Measurements from ENCODE around the gene ARHGAP26. TPM values are rescaled to one million over a fixed set of nuclear protein-coding genes. Genes with fewer than 3 reads are reported as not detected.

ARHGAP26 gene
- total RNA-seq, 1 donor from 2014 or later: 36.7 TPM

DNA sequence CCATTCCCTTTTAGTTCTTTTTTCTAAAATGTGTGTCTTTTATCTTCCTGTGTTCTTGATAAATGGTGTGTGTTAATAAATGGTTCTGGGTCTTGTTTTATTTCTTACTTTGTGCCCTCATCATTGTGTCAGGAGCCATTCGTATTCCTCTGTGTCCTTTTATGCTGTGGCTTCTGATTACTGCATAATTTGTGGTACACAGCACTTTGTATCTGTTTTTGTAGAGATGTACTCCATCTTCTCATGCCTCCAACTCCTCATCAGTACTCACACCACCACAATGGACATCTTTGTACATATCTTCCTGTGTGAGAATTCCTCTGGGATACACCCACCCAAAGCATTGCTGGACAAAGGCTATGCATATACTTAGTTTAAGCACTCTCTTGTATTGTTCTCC lies 247.4 kb downstream of the ARHGAP26 start:
- no peak for DNase-seq

DNA sequence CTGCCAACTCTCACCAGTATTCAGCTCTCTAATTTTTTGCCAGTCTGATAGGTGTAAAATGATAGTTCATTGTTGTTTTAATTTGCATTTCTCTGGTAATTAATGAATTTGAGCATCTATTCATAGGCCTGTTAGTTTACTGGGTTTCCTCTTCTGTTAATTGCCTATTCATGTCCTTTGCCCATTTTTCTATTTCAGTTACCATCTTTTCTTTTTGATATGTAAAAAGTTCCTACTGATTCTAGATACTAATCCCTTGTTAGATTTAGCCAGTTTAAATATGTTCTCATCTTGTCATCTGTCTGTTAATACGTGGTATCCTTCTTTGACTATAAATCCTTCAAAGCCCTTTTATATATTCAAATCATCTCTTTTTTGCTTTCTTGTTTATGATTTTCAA lies 247.8 kb downstream of the ARHGAP26 start:
- DNase-seq: no peak

DNA sequence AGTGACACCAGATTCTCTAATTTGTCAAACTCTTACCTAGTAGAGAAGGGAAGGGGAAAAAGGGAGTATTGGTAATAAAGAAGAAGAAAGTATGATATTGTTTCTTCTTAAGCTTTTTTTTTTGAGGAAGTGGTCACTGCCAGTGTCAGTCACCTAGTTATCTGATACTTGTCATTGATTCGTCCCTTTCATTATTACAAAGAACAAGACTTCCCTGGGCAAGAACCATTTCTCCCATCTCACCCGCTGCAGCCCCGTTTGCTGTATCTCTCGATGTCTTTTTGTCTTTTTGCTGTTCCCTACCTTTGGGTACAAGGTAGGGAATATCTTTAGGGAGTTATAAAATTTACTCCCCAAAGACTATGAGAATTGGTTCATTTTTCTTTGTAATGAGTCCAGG lies 249.0 kb downstream of the ARHGAP26 start:
- DNase-seq: no peak

DNA sequence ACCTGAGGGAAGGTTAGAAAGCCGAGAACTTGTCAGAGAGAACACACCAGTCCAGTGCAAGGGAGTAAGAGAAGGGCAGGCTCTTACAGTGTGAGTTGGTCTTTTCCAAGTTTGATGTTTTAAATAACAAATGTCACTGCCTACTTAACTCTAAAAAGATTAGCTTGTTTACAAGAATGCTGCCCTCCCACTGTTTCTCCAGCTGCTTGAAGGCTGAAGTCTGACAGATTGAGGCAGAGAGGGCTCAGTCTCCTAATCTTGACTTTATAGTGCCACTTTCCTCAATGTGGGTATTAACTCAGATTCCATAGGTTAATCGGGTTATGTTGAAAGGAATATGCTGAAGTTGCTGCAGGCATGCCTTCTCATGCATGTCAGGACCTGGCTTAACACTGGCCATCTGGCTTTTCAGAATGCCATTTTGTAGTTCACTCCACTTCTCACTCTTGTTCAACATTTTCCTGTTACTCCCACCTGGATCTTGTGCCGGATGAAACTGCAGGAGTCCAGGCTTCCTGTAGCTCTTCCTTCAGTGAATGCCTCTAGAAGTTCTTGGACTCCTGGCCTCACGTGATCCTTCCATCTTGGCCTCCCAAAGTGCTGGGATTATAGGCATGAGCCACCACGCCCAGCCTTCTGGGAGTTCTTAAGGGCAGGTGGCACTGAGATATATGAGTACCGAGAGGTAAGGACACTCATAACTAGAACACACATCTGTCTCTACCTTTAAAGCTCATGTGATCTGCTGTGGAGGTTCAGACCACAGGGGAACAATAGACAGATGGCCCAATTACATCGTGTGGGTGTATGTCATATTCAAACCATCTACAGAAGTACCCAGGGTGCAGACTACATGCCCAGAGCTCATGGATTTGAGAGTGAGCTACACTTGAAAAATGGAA lies 249.7 kb downstream of the ARHGAP26 start:
- DNase-seq: no peak

DNA sequence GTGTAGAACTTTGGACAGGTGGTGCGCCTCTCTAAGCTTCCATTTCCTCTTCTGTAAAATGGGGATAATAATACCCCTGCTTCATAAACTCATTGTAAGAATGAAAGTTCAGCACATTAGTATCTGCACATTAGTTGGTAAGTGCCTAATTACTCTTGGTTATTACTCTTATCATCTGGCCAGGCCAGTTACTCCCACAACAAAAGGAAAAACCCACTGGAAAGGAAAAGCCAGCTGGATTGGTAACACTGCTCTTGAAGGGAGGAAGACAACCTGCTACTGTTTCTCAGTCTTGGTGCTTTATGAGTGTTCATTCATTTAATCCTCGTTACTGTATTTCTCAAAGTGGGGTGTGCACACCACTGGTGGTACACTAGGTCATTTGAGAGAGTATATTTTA lies 251.4 kb downstream of the ARHGAP26 start:
- DNase-seq: no peak

DNA sequence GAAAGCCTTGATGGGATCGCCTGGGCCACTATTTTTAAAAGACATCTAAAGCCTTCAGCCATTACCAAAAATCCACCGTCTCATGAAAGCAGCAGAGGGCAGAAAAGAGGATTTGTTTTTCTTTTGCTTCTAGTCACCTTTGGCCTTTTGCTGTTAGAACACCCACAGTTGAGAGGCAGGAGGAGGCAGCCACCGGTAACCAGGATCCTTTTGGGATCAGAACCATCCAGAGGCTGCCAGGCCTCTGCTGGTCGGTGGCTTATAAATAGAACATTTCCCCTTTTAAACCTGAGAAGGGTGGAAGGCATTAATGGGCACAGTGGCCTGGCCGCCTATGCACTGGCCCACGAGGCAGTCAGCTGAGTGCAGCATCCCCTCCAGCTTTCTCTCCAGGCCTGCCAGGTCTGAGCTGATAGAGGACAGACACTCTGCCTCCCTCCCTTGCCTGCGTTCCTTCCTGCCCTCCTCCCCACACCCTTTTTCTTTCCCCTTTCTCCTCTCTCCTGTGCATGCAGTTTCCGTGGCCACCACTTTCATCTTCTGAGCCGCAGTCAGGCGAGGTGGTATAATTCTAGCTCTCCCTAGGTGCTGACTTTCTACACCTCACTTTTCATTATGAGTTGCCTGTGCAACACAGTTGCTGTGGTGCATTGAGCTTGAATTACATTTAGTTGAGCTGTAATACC lies 253.4 kb downstream of the ARHGAP26 start:
- peak; percentile 59 for DNase-seq

DNA sequence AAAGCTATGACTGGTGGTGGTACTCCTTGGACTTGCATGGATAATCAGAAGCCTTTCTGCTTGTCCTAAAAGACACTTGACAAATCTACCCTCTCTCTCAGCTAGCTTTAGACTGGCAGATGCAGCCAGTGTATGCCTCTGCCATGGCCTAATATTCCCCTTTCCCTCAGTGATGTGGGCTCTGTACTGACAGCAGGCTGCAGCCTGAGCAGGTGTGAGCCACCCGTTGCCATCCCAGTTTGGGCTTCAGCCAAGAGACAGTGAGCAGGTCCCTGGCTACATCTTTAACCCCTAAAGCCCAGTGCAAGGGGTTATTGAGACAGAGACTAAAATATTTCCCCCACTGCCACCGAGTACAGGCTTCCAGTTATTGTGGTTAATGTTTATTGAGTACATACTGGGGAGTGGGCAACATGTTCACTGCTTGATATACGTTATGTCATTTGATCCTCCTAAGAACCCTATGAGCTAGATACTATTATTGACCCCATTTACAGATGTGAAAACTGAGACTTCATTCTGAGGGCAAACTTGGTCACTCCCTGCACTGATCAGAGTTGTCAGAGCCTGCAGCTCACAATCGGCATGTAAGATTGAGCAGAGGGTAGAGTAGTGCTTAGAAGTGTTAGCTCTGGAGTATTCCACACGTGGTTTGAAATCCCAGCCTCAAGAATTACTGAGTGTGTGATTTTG lies 254.2 kb downstream of the ARHGAP26 start:
- peak; percentile 74 for DNase-seq

DNA sequence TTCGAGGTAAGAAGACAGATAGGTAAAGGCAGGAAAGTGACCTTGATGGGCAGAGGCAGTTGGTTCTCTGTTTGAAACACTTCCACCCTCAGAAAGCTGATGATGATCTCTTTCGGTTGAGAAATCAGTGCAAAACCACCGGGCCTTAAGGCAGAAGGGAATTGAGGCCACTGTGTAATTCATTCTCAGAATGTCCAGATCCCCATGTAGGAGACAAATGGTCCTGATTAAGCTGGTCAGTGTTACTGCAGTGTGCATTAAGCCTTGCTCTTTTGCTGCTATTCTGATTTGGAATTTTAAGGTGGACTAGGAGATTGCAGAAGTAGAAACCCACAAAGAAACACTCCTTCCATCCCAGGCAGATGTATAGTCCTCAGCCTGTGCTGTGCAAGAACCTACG lies 255.2 kb downstream of the ARHGAP26 start:
- DNase-seq: no peak

DNA sequence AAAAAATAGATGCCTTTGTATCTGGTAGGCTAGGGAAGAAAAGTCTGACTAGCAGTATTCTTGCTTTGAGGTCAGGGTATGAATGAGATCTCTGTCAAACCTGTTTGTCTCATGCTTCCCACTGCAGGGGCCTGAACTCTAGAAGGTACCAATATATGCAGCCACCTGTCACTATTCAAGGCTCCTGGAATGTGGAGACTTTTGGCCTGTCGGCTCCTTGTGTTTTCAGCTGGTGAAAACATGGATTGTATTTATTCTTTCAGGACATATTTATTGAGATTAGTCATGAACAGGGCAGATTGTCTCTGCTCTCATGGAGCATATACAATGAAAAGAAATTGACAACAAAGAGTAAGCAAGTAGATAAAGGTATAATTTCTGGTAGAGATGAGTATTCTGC lies 255.8 kb downstream of the ARHGAP26 start:
- no peak for DNase-seq

DNA sequence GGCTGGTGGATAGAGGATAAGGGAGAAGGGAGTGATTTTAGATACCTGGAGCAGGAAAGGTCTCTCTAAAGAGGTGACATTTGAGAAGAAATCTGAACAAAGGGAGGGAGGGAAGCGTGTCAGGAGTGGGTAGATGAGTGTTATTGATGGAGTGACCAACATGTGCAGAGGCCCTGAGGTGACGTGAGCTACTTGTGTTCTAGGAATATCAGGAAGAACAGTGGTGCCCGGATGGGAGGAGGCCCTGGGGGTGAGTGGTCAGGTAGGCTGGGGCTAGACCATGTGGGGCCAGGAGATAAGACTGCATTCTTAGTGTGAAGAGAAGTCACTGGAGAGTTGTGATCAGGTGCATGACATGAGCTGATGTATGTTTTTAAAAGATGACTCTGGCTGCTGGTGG lies 256.2 kb downstream of the ARHGAP26 start:
- no peak for DNase-seq

DNA sequence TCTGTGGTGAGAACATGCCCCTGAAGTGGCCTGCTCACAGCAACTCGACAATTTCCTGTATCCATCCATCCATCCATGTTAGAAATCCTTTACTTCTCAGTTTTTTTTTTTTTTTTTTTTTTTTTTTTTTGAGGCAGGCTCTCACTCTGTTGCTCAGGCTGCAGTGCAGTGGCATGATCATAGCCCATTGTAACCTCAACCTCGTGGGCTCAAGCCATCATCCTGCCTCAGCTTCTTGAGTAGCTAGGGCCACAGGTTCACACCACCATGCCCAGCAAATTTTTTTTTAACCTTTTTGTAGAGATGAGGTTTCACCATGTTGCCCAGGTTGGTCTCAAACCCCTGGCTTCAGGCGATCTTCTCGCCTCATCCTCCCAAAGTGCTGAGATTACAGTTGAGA lies 259.1 kb downstream of the ARHGAP26 start:
- no peak for DNase-seq

DNA sequence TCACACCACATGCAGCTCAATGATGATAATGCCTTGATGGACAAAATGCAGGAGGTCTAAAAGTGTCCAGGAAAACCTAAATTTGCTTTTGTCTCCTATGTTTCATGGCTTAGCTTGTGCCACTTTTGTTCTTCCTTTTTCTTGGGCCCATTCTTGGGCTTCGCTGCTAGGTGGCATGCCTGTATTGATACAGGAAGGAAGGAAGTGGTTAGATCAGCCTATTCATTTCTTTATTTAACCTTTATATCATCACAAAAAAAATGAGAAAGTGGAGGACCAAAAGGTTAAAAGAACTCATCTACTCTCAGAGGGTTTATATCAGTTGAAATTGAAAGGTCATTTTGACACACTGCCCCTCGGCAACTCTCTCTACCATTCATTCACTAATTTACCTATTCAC lies 260.2 kb downstream of the ARHGAP26 start:
- DNase-seq: no peak

DNA sequence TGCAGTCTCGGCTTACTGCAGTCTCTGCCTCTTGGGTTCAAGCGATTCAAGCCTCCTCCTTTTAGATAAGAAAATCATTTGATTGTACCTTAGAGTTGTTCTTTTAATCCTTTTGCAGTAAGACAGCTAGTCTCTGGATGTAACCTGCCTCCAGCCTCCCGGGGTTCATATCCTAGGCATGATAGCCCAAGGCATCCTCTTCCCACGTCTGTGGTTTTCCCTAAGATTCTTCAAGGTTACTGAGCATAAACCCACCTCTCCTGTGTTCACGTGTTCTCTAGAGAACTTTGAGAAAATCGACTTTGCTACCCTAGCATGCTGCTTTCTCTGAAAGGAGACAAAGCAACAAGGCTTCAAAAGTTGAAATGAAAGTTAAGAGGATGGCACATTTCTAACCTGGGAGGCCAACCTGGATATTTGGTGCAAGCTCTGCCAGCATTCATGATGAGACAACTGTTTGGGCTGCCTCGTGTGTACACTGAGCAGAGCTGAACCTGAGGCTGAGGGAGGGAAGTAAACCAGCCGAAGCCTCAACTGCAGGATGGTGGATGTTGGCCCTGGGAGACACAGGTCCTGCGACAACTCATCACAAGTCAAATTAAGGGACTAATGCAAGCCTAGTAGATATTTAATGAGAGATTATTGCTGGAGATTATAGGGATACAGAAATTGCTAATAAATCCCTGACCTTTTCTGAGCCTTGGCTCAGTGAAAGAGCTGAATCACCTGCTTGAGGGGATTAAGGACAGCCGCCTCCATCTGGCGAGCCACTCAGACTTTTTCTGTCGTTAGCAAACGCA lies 261.8 kb downstream of the ARHGAP26 start:
- peak; percentile 71 for DNase-seq

DNA sequence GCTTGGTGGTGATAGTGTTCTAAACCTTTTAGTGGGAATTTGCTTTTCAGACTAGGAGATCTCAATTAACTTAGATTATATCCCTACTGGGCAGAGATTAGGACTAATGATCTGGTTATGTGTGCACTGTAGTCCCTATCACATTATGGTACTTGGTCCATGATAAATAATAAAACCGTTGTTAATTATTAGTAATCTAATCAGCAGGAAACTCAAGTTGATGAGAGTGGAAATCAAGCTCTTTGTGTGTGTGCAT lies 262.3 kb downstream of the ARHGAP26 start:
- no peak for DNase-seq

DNA sequence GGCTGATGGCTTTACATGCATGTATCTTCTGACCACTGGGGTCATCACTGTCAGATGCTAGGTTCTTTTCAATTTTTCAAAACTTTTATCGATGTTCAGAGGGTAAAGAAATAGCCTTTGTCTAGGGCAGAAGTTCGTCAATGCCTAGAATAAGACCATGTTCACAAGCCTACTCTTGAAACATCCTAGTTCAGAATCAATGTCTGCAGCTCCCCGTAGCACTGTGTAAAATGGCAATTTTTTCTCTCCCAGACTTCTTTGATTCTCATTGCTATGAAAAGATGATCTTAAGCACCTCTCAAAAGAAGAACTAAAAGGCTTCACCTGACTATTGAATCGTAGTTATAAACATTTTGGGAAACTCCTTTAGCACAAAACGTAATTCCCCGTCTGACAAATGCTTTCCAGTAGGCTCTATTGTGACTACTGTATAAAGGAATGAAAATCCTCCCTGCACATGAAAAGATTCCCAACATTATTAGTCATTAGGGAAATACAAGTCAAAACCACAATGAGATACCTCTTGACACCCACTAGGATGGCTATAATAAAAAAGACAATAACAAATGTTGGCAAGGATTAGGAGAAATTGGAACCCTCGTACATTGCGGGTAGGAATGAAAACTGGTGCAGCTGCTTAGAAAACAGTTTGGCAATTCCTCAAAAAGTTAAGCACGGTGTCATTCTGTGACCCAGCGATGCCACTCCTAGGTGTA lies 263.5 kb downstream of the ARHGAP26 start:
- peak; percentile 50 for DNase-seq

DNA sequence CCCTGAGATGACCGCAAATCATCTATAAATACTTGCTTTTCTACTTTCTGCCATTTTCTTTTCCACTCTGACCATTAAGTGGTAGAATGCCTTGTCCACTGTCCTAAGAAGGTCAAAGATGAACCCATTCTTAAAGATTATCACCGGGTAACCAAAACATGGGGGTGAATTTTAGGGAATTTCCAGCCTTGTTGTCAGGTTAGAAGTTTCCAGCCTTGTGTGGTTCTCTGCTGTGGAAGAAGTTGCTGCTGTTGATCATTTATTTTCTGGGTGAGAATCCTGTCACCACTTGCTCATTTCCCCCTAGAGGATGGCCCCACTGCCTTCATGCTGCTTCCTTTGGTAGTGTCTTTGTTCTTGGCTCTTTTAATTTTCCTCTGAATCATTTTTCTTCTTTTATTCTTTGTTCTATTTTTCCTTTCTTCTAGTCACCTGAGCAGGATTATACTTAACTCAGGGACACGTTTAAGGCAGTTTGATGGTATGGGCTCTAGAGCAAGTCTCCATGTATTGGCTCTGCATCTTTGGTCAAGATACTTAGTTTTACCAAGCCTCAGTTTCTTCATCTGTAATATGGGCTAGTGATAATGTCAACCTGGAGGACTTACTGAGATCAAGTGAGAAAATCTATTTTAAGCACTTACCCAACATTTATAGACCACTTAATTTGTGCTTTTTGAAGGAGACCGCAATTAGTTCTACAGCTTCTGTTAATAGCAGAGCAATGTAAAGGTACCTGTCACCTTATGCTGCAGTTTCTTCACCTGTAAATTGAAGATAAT lies 266.2 kb downstream of the ARHGAP26 start:
- no peak for DNase-seq

DNA sequence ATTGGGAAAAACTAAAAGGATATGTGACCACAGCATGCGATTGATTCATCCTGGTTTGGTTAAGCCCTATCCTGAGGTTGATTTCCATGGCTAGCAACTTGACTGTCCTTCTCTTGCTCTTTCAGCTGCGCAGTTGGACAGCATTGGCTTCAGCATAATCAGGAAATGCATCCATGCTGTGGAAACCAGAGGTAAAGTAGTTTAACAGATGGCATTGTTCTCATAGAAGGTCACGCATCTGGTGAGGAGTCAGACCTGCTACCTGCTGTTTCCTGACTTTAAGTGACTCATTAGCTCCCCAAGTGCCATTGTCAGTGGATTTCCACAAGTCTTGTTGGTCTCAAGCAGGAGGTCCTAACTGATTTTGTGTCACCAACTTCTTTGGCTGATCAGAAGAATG lies 266.9 kb downstream of the ARHGAP26 start:
- DNase-seq: no peak

DNA sequence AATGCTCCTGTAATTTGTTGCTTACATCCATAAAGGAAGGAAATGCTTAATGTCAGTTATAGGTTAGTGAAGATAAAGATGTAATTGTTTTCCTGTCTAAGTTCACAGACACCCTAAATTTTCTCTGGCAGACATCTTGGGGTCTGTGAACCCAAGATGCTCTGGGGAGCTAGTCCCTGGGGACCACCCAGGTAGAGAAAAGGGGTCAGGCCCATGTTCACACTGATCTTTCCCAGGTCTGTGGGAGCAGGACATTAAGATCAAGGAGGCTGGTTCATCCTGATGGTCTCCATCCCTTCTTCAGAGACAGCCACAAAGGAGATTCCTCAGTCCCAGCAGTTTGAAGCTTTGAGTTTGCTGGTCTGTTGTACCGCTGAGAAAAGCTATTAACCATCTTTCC lies 267.5 kb downstream of the ARHGAP26 start:
- no peak for DNase-seq

DNA sequence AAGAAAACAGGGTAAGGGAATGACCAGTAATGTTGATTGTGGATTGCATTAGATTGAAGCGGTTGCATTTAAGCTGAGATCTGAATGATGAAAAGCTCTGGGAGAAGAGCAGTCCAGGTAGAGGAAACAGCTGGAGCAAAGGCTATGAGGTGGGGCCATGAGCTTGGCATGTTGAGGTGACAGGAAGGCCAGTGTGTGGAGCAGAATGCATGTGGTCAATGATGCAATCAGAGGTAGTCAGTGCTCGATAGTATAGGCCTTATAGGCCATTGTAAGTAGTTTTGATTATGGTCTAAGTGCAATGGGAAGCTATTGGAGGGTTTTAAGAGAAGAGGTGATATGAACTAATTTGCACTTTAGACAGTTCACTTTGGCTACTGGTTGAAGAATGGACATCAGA lies 270.4 kb downstream of the ARHGAP26 start:
- no peak for DNase-seq

DNA sequence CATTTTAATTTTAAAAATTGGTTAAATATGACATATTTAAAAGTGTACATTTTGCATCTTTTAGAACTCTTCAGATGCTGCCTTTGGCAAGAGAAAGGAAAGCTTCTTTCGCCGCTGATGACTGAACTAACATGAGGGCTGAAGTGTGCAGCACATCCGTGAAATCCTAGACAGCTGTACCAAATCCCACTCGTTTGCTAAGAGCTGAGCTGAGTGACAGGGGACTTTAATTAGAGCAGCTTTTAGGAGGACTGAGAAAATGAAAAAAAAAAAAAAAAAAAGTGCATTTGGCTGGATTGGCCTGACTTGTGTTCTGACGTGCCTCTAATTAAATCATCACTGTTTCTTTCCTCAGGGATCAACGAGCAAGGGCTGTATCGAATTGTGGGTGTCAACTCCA lies 271.3 kb downstream of the ARHGAP26 start:
- peak; percentile 96 for DNase-seq
